Panc1 (cell line): Measurements from ENCODE around the gene ZNF582. TPM values are rescaled to one million over a fixed set of nuclear protein-coding genes. Genes with fewer than 3 reads are reported as not detected.
A peak's percentile ranks its signal among the peaks of the same experiment; 100 is the strongest.

Experiments
- ATAC-seq: fragments of 200-7000 bp; cut with Tn5 transposase; 2 replicates; pipeline ENCODE4 v1.9.1; 2020; ENCODE audit warnings: mild to moderate bottlenecking, moderate library complexity
- BruUV-seq: library from RNA; stranded (reverse); fragments of 400-500 nt; replicated peaks from 2 replicates; lab custom pipeline; 2021; lab: Mats Ljungman, UMichigan
- CTCF ChIA-PET: fragments of 300-600 bp; sonication (Branson Sonifier 250); formaldehyde crosslinking; loops from one replicate; lab custom pipeline; 2022; ENCODE audit warnings: antibody characterized with exemption; lab: Charles Lee
- POLR2A ChIA-PET: fragments of 300-600 bp; sonication (Branson Sonifier 250); formaldehyde crosslinking; loops from one replicate; lab custom pipeline; 2022; ENCODE audit warnings: antibody characterized with exemption; lab: Charles Lee
- DNase-seq: peaks from one replicate; pipeline ENCODE4 v3.0.0-alpha.2; 2010; ENCODE audit warnings: low read depth, low spot score
- H3K27ac ChIP-seq: 2 replicates; pipeline ENCODE4 v1.5.1; 2011; ENCODE audit warnings: mild to moderate bottlenecking, low read length, inconsistent platforms
- H3K27me3 ChIP-seq: fragments of 200-500 bp; sonication (Bioruptor generic); 2 replicates; pipeline ENCODE4 v1.6.0; 2014; ENCODE audit warnings: low read length, inconsistent platforms; ENCODE audit not compliant: control insufficient read depth, insufficient read depth
- H3K36me3 ChIP-seq: fragments of 200-500 bp; sonication (Bioruptor generic); 2 replicates; pipeline ENCODE4 v1.5.1; 2014; ENCODE audit warnings: inconsistent platforms, mild to moderate bottlenecking, low read length, moderate library complexity; ENCODE audit not compliant: control insufficient read depth, insufficient read depth
- H3K4me1 ChIP-seq: 2 replicates; pipeline ENCODE4 v1.5.1; 2011; ENCODE audit warnings: inconsistent platforms, mild to moderate bottlenecking, low read length, moderate library complexity; ENCODE audit not compliant: control insufficient read depth, insufficient read depth
- H3K4me3 ChIP-seq, 2 experiments: 2 replicates each; pipeline ENCODE4 v1.5.1; 2011 to 2012; ENCODE audit warnings: low read depth in 2 of 2, low read length in 2 of 2, mild to moderate bottlenecking in 2 of 2, inconsistent platforms in 1 of 2, moderate library complexity in 1 of 2
- H3K9me3 ChIP-seq: fragments of 200-500 bp; sonication (Bioruptor generic); 2 replicates; pipeline ENCODE4 v1.5.1; 2014; ENCODE audit warnings: low read depth, mild to moderate bottlenecking, inconsistent platforms, low read length, moderate library complexity; ENCODE audit not compliant: control insufficient read depth, insufficient read depth
- CTCF ChIP-seq: fragments of 450-650 bp; IDR thresholded peaks from 2 replicates; pipeline ENCODE4 v1.5.1; 2017; ENCODE audit warnings: mild to moderate bottlenecking
- POLR2AphosphoS5 ChIP-seq: IDR thresholded peaks from 2 replicates; pipeline ENCODE4 v1.6.1; 2012; ENCODE audit warnings: mild to moderate bottlenecking, low read depth, low read length, moderate library complexity
- REST ChIP-seq, 2 experiments: IDR thresholded peaks; 2 replicates each; pipeline ENCODE4 v1.6.1; 2011 to 2012; ENCODE audit warnings: low read depth in 2 of 2, control low read depth in 1 of 2, low read length in 1 of 2, mild to moderate bottlenecking in 1 of 2, moderate library complexity in 1 of 2; ENCODE audit not compliant: insufficient read depth in 1 of 2
- SIN3A ChIP-seq: IDR thresholded peaks from 2 replicates; pipeline ENCODE4 v1.6.1; 2012; ENCODE audit warnings: low read depth, mild to moderate bottlenecking, low read length, moderate library complexity, borderline replicate concordance; ENCODE audit not compliant: insufficient read depth
- TCF7L2 ChIP-seq: IDR thresholded peaks from 2 replicates; pipeline ENCODE4 v1.6.1; 2011; ENCODE audit warnings: mild to moderate bottlenecking, low read depth, low read length, inconsistent platforms
- in situ Hi-C: cut with HindIII; loops from 2 replicates; pipeline ENCODE4 v1.10.0; 2016; ENCODE audit warnings: low sequenced_read_pairs, low pct_unique_long_range_greater_than_20kb
- intact Hi-C: fragments of 100-400 bp; cut with micrococcal nuclease; formaldehyde crosslinking; loops from one replicate; pipeline ENCODE4 v1.10.0; 2022; ENCODE audit not compliant: unreplicated experiment
- total RNA-seq: library from RNA; stranded (reverse); gene quantifications from one replicate; pipeline ENCODE4 v1.2.1, GENCODE V29; 2021; ENCODE audit not compliant: unreplicated experiment

ZNF582 gene
- total RNA-seq, 1 experiment from 2014 or later = 2.0 TPM

DNA sequence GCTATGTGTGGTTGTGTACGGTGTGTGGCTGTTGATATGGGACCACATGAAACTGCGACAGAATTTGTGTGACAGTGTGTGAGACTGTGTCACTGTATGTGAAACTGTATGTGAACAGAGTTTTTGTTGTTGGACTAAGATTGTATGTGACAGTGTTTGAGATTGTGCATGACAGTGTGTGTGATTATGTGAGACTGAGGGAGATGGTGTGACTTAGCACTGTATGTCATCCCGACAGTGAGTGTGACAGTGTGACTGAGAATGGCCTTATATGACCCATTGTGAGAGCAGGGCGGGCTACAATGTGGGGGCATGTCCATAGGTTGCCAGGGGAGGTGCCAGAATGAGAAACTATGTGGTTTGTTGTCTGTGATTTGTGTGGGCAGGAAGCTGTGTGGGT is 11.7 kb upstream of the ZNF582 start:
- in situ Hi-C loops (no loop called here), intact Hi-C loops (no loop called here)
- Histone ChIP-seq H3K4me1 (no peaks in the 10 kb centered on the region), H3K4me3 (peak overlapping the region; percentile 55 to 74; a peak in 3 of 4 replicates), H3K27me3 (no peaks in the 10 kb centered on the region), H3K9me3 (peaks cover 63% of the 10 kb centered on the region), H3K27ac (no peak overlapping the region), H3K36me3 (no peaks in the 10 kb centered on the region)
- no peak for ATAC-seq
- ChIA-PET POLR2A (interaction anchor here (0.5 kb wide), 1 partner anchor 396 kb away, joined by 5 read pairs; no protein-coding TSS in a partner anchor), CTCF (no interaction called here)
- no peak for DNase-seq
- BruUV-seq = no TSS peak
- TF ChIP-seq CTCF (no peak), REST (IDR thresholded peaks at IDR 0.05; ENCODE audit: insufficient read depth in 1 of 2, low read depth in 2 of 2, low read length in 1 of 2) (no peak), TCF7L2 (no peak), POLR2AphosphoS5 (no peak), SIN3A (no peak)

GRCh38 chr19:56404705-56405056 is 11.3 kb upstream of the ZNF582 start:
- intact Hi-C loops = no loop called here
- peak overlapping the region; percentile 55 to 74 for H3K4me3 ChIP-seq
- TF ChIP-seq SIN3A = no peak
- TF ChIP-seq TCF7L2 = no peak
- no peak for TF ChIP-seq CTCF
- TF ChIP-seq POLR2AphosphoS5 = no peak
- no peak for TF ChIP-seq REST (IDR thresholded peaks at IDR 0.05; ENCODE audit: insufficient read depth in 1 of 2, low read depth in 2 of 2, low read length in 1 of 2)
- no peaks in the 10 kb centered on the region for H3K36me3 ChIP-seq
- H3K27me3 ChIP-seq = no peaks in the 10 kb centered on the region
- POLR2A ChIA-PET = interaction anchor here (0.5 kb wide), 1 partner anchor 395 kb away, joined by 5 read pairs; no protein-coding TSS in a partner anchor
- H3K27ac ChIP-seq = peak overlapping the region; percentile 87
- ATAC-seq = no peak
- in situ Hi-C loops = no loop called here
- CTCF ChIA-PET = no interaction called here
- H3K4me1 ChIP-seq = no peaks in the 10 kb centered on the region
- peaks cover 63% of the 10 kb centered on the region for H3K9me3 ChIP-seq
- BruUV-seq = TSS peak; percentile 64
- no peak for DNase-seq
